Measurements from ENCODE around the gene ZPLD1. TPM values are rescaled to one million over a fixed set of nuclear protein-coding genes. Genes with fewer than 3 reads are reported as not detected.

ZPLD1 gene
- total and polyA plus RNA-seq, 2 of the 4 experiments (the other 2 are of a cell fraction), result under 0.01 to 0.03 TPM

- H4K5ac ChIP-seq (ENCODE audit: low read depth, low read length), result no peak overlapping the region
Observed at GRCh38 chr3:102450976-102451375, 16.2 kb downstream of the ZPLD1 start.

More at GRCh38 chr3:102450976-102451375, 16.2 kb downstream of the ZPLD1 start:
- POLR2A ChIA-PET (ENCODE audit: unreplicated experiment), result no interaction called here
- CTCF ChIA-PET, result no interaction called here
- H2BK15ac ChIP-seq (ENCODE audit: low read depth, low read length), result no peak overlapping the region
- no peak overlapping the region for H2AFZ ChIP-seq (replicated peaks; ENCODE audit: low read length, poor library complexity)
- H4K20me1 ChIP-seq (ENCODE audit: insufficient read depth, low read length), result no peaks in the 10 kb centered on the region
- H3K27me3 ChIP-seq (ENCODE audit: control insufficient read depth, insufficient read depth, low read length), result no peaks in the 10 kb centered on the region
- no peak overlapping the region for H3K4ac ChIP-seq (ENCODE audit: low read depth, low read length)
- no peak for TF ChIP-seq MAZ (IDR thresholded peaks at IDR 0.05; ENCODE audit: borderline replicate concordance, low read depth, low read length)
- no peak for TF ChIP-seq MAFK (IDR thresholded peaks at IDR 0.05; ENCODE audit: low read depth, low read length)
- TF ChIP-seq ELK1 (IDR thresholded peaks at IDR 0.05; ENCODE audit: borderline replicate concordance, low read depth, low read length), result no peak
- no peak for TF ChIP-seq MXI1 (IDR thresholded peaks at IDR 0.05; ENCODE audit: borderline replicate concordance, low read depth, low read length)
- no peak for TF ChIP-seq POLR2A (IDR thresholded peaks at IDR 0.05; ENCODE audit: low read depth, low read length)
- TF ChIP-seq NFE2L2 (IDR thresholded peaks at IDR 0.05; ENCODE audit: low read depth, low read length), result no peak
- TF ChIP-seq BHLHE40 (IDR thresholded peaks at IDR 0.05; ENCODE audit: low read depth, low read length), result no peak
- no peak for TF ChIP-seq RFX5 (IDR thresholded peaks at IDR 0.05; ENCODE audit: low read depth, low read length)
- no peak for TF ChIP-seq FOS (IDR thresholded peaks at IDR 0.05; ENCODE audit: low read depth, low read length)
- TF ChIP-seq RCOR1 (IDR thresholded peaks at IDR 0.05; ENCODE audit: insufficient replicate concordance, low read length), result no peak
- TF ChIP-seq CEBPB (IDR thresholded peaks at IDR 0.05; ENCODE audit: low read depth, low read length), result no peak
- no peak for TF ChIP-seq RAD21 (IDR thresholded peaks at IDR 0.05; ENCODE audit: low read length)
- no peak for TF ChIP-seq USF2 (IDR thresholded peaks at IDR 0.05; ENCODE audit: low read depth, low read length)
- TF ChIP-seq CHD1 (IDR thresholded peaks at IDR 0.05; ENCODE audit: low read depth, low read length), result no peak
- TF ChIP-seq CTCF (conservative IDR thresholded peaks at IDR 0.05; ENCODE audit: low read depth, low read length), result no peak
- no peak for TF ChIP-seq SMC3 (IDR thresholded peaks at IDR 0.05; ENCODE audit: low read depth, low read length)
- no peak overlapping the region for H3K23ac ChIP-seq (ENCODE audit: low read depth, low read length)
- dilution Hi-C loops (cut with HindIII; ENCODE audit: low sequenced_read_pairs, unreplicated experiment), result no loop called here
- in situ Hi-C loops (cut with MboI; ENCODE audit: low sequenced_read_pairs), result no loop called here
- H3K14ac ChIP-seq (replicated peaks; ENCODE audit: low read depth, low read length), result no peak overlapping the region
- no peak overlapping the region for H4K8ac ChIP-seq (ENCODE audit: low read depth in 2 of 2, low read length in 2 of 2)
- no peak overlapping the region for H3K18ac ChIP-seq (ENCODE audit: low read depth, low read length)
- no peak overlapping the region for H3K56ac ChIP-seq (ENCODE audit: extremely low read depth, insufficient read depth, low read length)
- no peak overlapping the region for H2BK20ac ChIP-seq (ENCODE audit: low read depth, low read length)
- H3K4me2 ChIP-seq (ENCODE audit: low read depth, low read length), result no peak overlapping the region
- H3K36me3 ChIP-seq (ENCODE audit: control insufficient read depth, insufficient read depth, low read length), result no peaks in the 10 kb centered on the region
- H3K9me1 ChIP-seq (ENCODE audit: insufficient read depth, low read length), result no peaks in the 10 kb centered on the region
- ATAC-seq (ENCODE audit: low read depth), result no peak
- intact Hi-C loops (cut with micrococcal nuclease), result no loop called here
- H2BK5ac ChIP-seq (ENCODE audit: low read depth, low read length, poor library complexity, severe bottlenecking), result no peak overlapping the region
- no peaks in the 10 kb centered on the region for H3K79me1 ChIP-seq (ENCODE audit: low read depth in 1 of 2, low read length in 2 of 2)
- no peak overlapping the region for H4K91ac ChIP-seq (ENCODE audit: insufficient read depth, low read depth, low read length)
- no peak for DNase-seq
- no peaks in the 10 kb centered on the region for H3K4me1 ChIP-seq (ENCODE audit: control insufficient read depth, insufficient read depth, low read length)
- H2AK5ac ChIP-seq (ENCODE audit: low read depth, low read length), result no peak overlapping the region
- no peak overlapping the region for H2BK120ac ChIP-seq (ENCODE audit: low read depth, low read length)
- no peak overlapping the region for H3K9ac ChIP-seq (ENCODE audit: low read depth, low read length)
- WGBS, 2 experiments (ENCODE audit: extremely low coverage in 2 of 2, insufficient read length in 1 of 2), result no CpG with 5 or more reads among the region's 3 CpGs
- H2AK9ac ChIP-seq (replicated peaks; ENCODE audit: low read depth, low read length, poor library complexity), result no peak overlapping the region
- no peaks in the 10 kb centered on the region for H3K9me3 ChIP-seq (ENCODE audit: control insufficient read depth, insufficient read depth, low read length)
- no TSS peak for BruUV-seq (replicated peaks)
- H3K4me3 ChIP-seq (ENCODE audit: insufficient read depth, low read depth, low read length), result no peak overlapping the region
- H3K27ac ChIP-seq (ENCODE audit: insufficient read depth, low read length), result no peak overlapping the region
